ENCODE measurements around the gene LPP. TPM values are rescaled to one million over a fixed set of nuclear protein-coding genes. Genes with fewer than 3 reads are reported as not detected.

The LPP gene
- total and polyA plus RNA-seq, 9 donors, result 15.9 to 280 (median 134) TPM

GRCh38 chr3:188176884-188177283 is 22.9 kb downstream of the LPP start:
- WGBS, 3 donors, result 94 to 100% (median 98%) methylated on average over 2 of the region's 2 CpGs
- Histone ChIP-seq H3K9me3 (no peaks in the 10 kb centered on the region), H3K27ac (no peak overlapping the region), H3K36me3 (no peaks in the 10 kb centered on the region), H3K4me1 (ENCODE audit: insufficient read depth) (peaks cover 19% of the 10 kb centered on the region), H3K27me3 (no peaks in the 10 kb centered on the region), H3K4me3 (no peak overlapping the region)
- no peak for TF ChIP-seq POLR2A (IDR thresholded peaks at IDR 0.05)
- no peak for TF ChIP-seq CTCF (IDR thresholded peaks at IDR 0.05)
- no peak for TF ChIP-seq EP300 (IDR thresholded peaks at IDR 0.05)
- intact Hi-C loops (cut with DNase I), result no loop called here
- DNase-seq, result no peak

- Histone ChIP-seq H3K9me3 (no peaks in the 10 kb centered on the region), H3K4me3 (no peak overlapping the region), H3K4me1 (ENCODE audit: insufficient read depth) (peaks cover 19% of the 10 kb centered on the region), H3K27ac (no peak overlapping the region), H3K27me3 (no peaks in the 10 kb centered on the region), H3K36me3 (no peaks in the 10 kb centered on the region)
- intact Hi-C loops (cut with DNase I), result no loop called here
- 77 to 85% (median 81%) methylated on average over 2 of the region's 2 CpGs for WGBS, 3 donors
- no peak for DNase-seq
- TF ChIP-seq EP300 (IDR thresholded peaks at IDR 0.05) (no peak), POLR2A (IDR thresholded peaks at IDR 0.05) (no peak), CTCF (IDR thresholded peaks at IDR 0.05) (no peak)
Observed at GRCh38 chr3:188177721-188178120, 23.8 kb downstream of the LPP start.

GRCh38 chr3:188178293-188178936 is 24.5 kb downstream of the LPP start:
- TF ChIP-seq POLR2A (IDR thresholded peaks at IDR 0.05), result no peak
- TF ChIP-seq EP300 (IDR thresholded peaks at IDR 0.05), result no peak
- TF ChIP-seq CTCF (IDR thresholded peaks at IDR 0.05), result no peak
- 86 to 94% (median 89%) methylated on average over 7 of the region's 7 CpGs for WGBS, 3 donors
- no peak for DNase-seq
- H3K27ac ChIP-seq, result no peak overlapping the region
- H3K27me3 ChIP-seq, result no peaks in the 10 kb centered on the region
- intact Hi-C loops (cut with DNase I), result no loop called here
- peaks cover 19% of the 10 kb centered on the region for H3K4me1 ChIP-seq (ENCODE audit: insufficient read depth)
- no peaks in the 10 kb centered on the region for H3K9me3 ChIP-seq
- H3K36me3 ChIP-seq, result no peaks in the 10 kb centered on the region
- H3K4me3 ChIP-seq, result no peak overlapping the region

GRCh38 chr3:188179006-188179966 is 25.3 kb downstream of the LPP start:
- intact Hi-C loops (cut with DNase I), result no loop called here
- peak in 2 of 5 donors; percentile 39 to 41 for DNase-seq
- no peak overlapping the region for H3K4me3 ChIP-seq

More at GRCh38 chr3:188179006-188179966, 25.3 kb downstream of the LPP start:
- H3K36me3 ChIP-seq, result no peaks in the 10 kb centered on the region
- no peak for TF ChIP-seq CTCF (IDR thresholded peaks at IDR 0.05)
- no peak for TF ChIP-seq POLR2A (IDR thresholded peaks at IDR 0.05)
- no peak for TF ChIP-seq EP300 (IDR thresholded peaks at IDR 0.05)
- H3K4me1 ChIP-seq (ENCODE audit: insufficient read depth), result peaks cover 20% of the 10 kb centered on the region
- H3K27ac ChIP-seq, result no peak overlapping the region
- H3K9me3 ChIP-seq, result no peaks in the 10 kb centered on the region
- H3K27me3 ChIP-seq, result no peaks in the 10 kb centered on the region
- WGBS, 3 donors, result 41 to 46% (median 42%) methylated on average over 16 of the region's 16 CpGs

Data from ovary (tissue), 9 donors.